Left renal cortex interstitium (tissue), 4 donors: ENCODE results near the gene MYO1C. TPM values are rescaled to one million over a fixed set of nuclear protein-coding genes. Genes with fewer than 3 reads are reported as not detected.

Experiments
- DNase-seq, 4 donors: peaks; one replicate each; pipeline ENCODE4 v3.0.0-alpha.2; 2013; ENCODE audit warnings: low read depth in 4 of 4, low spot score in 2 of 4, missing footprints in 1 of 4
- polyA plus RNA-seq, 4 donors: library from polyadenylated mRNA; unstranded; fragments of 120-200 nt; gene quantifications; one replicate each; pipeline ENCODE4 v1.2.1, GENCODE V29; 2013; ENCODE audit not compliant: insufficient read length in 4 of 4

The MYO1C gene
- polyA plus RNA-seq, 4 donors = 71.1 to 88.7 (median 78.6) TPM

DNA sequence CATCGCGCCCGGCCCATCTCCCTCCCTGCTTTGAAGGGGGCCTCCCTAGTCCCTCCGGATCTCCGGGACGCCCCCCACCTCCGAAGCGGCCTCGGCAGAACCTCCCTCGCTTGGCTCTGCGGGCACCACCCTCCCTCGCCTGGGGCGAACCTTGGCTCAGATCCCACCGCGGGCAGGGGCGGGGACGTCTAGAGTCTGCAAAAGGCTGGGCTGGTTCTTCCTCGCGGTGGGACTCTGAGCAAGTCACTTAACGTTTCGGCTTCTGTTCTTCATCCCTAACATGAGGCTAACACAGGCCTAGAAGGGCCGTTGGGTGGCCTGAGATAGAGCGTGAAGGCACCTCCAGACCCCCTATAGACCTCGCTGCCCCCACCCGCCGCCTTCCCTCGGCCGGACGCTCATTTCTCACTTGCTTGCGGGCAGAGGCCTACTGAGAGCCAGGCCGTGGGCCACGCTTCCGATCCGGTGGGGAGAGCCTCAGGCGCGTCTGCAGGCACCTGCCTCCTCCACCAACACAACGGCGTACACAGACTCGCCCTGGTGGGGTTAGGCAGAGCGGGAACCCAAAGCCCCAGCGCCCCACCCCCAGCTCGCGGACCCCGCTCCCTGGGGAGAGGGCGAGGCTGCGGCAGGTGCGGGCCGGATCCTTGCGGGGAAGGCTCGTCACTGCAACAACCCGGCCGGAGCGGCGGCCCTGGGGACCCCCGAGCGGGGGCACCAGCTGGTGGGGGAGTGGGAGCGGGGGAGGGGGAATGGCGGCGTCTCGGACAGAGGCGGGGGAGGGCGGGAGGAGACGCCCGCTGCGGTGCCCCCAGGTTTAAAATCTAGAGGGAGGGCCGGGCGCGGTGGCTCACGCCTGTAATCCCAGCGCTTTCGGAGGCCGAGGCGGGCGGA lies 5.4 kb downstream of the MYO1C start:
- DNase-seq = no peak

DNA sequence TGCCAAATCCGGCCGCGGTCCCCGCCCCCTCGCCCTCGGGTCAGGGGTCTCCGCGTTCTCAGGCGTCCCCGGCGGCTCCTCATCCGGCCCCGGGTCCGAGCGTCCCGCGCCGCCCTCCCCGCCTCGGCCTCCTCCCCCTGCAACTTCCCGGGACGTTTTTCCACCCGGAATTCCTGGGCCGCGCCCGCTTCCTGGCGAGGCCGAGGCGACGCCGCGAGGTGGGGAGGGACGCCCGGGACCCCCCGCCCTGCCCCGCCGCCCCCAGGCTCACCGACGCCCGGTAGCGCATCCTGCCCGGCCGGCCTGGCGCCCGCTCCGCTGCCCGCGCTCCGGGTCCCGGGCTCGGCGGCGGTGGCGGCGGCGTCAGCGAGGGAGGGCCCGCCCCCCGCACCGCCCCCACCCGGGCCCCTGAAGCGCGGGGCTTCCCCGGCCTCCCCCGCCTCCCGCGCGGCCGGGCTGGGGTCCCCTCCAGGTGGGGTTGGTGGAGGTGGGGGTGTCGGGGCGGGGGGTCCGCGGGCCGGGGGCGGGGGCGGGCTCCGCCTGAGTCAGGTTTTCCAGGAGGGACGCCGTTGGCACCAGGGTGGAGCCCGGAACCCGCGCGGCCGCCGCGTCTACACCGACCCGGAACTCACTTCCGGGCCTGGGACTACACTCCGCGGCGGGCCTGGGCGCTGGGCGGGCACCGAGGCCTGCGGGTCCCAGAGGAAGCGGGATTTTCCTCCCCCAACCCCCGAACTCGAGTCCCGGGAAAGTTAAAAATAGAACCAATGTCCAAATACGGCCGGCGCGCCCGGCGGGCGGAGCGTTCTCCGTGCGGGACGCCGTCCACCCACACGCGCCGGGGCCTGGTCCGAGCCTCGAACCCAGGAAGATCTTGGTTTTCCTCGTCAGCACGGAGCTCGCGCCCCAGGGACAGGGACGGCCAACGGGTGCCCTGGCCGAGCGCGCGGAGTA lies 6.8 kb downstream of the MYO1C start:
- DNase-seq = no peak

DNA sequence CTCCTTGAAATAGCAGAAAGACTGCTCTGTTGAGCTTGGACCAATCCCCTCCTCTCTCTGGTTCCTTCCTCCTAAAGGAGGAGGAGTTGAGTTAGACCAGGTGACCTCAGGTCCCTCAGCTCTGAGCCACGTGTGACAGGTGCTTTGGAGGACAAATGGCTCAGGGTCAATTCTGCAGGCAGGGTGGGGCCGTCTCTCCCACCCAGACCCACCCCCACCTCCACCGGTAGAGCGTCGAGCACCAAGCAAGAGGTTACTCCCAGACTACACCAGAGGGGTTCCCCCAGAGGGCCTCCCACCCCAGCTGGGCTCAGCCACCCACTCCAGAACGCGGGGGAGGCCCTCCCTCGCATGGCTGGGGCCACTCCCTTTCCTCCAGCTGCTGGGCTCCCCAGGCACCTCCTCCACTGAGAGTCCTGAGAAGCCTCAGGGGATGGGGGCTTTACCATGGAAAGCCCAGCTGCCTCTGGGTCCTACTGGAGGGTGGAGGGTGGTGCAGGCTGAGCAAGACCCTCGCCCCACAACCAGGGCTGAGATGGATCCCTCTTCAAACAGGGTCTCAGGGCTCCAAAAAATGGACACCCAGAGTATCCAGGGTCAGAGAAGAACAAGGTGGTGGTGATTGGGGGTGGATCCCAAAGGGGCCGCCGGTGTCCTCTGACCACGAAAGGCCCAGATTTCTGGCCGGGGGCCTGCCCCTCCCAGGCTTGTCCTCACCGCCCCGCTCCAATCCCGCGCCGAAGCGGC lies 7.6 kb downstream of the MYO1C start:
- DNase-seq = no peak

DNA sequence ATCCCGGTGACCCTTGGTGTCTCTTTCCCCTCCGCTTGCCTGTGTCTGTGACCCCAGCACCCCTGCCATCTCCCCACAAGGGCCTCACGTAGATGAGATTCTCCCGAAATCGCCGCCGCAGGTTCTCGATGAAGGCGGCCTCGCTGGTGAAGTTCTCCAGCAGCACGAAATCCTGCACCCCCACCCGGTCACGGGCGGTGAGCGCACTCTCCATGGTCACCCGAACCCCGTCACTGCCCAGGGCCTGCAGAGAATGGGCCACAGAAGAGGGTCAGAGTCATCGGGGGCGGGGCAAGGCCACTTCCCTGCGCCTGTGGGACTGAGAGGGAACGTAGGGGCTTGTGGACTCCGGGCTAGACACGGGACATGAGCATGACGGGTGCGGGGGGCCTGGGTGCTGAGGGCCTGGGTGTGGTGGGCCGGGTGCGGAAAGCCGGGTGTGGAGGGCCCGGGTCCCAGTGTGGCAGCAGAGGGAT lies 8.4 kb downstream of the MYO1C start:
- no peak for DNase-seq

DNA sequence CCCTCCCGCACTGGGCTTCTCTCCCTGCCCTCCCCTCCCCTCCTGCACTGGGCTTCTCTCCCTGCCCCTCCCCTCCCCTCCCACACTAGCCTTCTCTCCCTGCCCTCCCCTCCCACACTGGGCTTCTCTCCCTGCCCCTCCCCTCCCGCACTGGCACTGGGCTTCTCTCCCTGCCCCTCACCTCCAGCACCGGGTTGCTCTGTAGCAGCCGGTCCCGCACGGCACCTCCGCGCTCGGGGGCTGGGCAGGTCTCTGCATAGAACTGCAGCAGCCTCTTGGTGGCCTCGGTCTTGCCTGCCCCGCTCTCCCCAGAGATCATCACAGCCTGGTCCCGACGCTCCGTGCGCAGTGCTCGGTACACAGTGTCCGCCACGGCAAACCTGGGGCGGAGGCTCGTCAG lies 9.8 kb downstream of the MYO1C start:
- no peak for DNase-seq

DNA sequence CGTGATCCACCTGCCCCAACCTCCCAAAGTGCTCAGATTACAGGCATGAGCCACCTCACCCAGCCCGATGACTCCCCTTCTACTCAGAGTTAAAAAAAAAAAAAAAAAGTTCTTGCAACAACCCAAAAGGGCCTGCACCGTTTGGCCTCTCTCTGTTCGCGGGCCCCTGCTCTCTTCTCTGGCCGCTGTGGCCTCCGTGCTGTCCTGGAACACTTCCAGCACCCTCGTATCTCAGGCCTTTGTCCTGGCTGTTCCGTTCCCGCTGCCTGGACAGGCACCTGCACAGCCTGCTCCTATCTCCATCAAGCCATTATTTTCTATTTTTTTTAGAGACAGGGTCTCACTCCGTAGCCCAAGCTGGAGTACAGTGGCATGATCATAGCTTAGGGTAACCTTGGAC lies 10.8 kb downstream of the MYO1C start:
- no peak for DNase-seq

DNA sequence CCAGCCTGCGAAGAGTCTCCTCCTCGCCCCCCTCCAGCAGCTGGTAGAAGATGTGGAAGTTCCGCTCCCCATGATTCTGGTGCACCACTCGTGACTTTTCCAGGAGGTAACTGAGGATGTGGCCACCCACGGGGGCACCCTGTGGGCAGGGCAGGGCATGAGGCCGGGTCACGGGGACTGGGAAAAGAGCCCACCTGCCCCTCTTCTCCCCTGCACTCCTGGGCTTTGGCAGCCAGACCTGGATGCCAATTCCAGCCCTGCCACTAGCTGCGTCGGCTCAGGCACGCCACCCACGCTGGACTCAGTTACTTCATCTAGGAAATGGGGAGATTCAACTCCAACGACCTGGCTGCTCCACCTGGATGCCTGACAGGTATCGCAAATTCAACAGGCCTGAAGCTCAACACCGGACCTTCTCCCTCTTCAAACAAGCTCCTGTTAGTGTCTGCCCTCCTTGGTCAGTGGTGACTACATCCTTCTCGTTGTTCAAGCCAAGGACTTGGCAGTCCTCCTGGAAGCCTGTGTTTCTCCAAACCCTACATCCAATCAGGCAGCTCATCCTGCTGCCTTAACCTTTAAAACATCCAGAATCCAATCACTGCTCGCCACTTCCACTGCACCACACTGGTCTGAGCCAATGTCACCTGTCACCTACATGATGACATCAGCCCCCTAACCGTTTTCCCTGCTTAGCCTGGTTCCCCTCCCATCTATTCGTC lies 11.6 kb downstream of the MYO1C start:
- DNase-seq = no peak

DNA sequence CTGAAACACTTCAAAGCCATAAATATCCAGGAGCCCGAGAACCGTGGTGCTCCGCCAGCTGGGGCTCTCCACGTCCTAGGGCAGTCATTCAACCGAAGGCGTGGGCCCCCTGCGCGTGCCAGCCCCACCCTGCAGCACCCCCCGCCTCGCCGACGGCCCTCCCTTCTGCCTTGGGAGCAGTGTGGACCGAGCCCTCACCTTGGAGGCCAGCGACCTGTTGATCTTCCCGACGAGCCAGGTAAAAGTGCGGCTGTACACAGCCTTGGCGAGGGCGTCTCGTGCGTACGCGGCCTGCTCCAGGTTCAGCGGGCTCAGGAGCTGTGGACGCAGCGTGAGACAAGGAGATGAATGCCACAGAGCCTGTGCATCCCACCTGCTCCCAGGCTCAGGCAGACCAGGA lies 14.1 kb downstream of the MYO1C start:
- no peak for DNase-seq

DNA sequence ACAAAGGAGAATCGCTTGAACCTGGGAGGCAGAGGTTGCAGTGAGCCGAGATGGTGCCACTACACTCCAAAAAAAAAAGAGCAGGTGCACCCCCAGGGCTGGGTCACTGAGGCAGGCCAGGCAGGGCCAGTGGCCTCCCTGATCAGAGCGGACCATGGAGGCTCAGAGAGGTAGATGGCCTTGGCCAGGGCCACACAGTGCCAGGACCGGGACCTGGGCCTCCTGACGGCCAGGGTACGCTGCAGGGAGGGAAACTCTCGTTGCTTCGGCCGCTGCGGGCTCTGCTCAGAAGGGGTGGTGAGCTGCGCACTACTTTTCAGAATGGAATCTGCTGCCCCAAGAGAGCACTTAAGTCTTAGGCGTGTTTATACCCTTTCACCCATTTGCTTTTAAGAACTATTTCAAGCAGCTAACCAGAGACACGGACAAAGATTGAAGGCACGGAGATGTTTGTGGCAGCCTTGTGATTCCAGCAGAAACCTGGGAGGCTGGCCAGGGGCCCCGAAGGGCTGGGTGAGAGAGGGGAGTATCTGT lies 17.1 kb downstream of the MYO1C start:
- DNase-seq = no peak

DNA sequence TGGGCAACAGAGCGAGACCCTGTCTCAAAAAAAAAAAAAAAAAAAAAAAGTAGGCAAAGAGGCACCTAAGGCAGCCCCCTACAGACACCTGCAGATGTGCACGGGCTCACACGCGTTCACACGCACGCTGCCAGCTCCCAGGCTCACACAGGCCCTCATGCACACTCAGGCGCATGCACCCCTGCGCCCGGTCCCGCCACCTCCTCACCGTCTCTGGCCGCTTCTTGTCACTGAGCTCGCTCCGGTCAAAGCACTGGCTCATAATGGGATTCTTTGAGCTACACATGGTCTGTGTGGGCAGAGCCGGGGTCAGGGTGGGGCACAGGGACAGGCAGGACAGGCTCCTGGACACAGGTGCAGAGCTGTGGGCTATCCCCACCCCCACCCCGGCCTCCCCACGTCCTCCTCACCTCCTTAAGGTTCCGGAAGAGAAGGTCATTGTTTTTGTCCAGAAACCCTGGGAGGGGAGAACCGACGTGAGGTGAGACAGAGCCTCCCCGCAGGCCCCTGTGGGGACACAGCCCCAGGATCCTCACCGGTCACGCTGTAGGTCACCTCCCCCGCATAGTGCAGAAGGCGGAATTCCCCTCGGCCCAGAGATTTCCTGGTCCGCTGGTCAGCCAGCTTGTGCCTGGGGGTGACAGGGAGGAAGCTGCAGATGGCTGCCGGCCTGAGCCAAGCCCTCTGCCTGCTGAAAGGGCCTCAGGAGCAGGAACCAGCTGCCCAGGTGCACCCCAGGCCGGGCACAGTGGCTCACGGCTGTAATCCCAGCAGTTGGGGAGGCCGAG lies 17.9 kb downstream of the MYO1C start:
- DNase-seq = no peak

DNA sequence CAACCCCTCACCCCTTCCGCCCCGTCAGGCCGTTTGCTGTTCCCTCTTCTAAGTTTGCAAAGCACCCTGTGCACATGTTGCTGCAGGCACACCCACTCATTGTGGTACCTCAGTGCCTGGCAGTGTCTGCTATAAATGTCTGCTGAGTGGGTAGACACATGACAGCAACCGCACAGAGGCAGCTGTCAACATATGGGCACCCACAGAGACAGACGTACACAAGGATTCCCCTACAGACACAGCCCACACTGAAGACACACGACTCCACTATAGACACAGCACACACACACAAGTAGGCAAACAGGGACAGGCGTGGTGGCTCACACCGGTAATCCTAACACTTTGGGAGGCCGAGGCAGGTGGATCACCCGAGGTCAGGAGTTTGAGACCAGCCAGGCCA lies 18.6 kb downstream of the MYO1C start:
- DNase-seq = no peak

DNA sequence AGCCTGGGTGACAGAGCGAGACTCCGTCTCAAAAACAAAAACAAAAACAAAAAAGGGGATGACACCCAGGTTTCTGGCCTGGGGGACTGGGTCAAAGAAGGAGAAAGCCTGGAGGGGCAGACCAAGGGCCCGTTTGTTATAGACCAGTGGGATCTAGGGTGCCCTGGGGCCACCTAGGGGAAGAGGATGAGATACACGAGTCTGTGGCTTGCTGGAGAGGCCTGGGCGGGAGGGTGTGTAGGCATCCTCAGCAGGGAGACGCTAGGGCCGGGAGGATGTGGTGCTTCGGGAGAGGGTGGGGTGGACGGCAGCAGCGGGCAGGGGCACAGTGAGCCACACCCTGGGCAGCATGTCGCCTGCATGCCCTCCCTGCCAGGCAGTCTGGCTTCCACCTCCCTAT lies 19.3 kb downstream of the MYO1C start:
- no peak for DNase-seq

DNA sequence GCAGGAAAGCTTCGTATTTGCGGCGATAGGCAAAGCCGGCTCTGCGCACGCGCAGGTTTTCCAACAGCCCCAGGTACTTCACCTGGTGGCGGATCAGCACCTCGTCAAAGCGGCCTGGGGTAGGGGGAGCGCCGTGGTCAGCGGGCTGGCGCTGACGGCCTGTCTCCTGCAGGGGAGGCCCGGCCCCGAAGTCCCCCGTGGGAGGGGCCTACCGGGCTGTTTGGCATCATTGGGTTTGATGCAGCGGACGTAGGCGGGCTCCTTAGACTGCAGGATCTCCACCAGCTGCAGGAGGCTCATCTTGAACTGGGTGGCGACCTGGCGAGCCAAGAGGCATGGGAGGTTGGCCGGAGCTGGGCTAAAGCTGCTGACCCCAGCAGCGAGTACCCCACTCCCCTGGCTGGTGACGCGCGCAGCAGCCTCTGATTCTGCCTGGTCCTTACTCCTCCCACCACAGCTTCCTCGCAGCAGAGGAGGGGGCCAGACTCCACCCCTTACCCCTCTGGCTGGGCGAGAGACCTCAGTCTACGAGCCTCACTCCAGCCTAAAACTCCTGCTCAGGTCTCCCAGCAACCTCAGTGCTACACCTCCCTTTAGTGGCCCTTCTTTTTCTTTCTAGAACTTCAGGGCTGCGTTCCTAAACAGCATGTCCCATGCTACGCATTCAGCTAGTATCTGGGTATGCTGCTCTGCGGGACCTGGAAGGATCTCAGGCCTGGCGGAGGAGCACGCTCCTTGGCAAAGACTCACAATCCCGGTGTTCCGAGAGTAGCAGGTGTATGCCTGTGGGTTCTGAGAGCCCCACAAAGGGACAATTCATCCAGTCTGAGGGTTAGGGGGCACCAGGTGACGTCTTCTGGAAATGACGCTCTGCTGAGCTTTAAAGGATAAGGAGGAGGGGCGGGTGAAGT lies 20.3 kb downstream of the MYO1C start:
- no peak for DNase-seq

DNA sequence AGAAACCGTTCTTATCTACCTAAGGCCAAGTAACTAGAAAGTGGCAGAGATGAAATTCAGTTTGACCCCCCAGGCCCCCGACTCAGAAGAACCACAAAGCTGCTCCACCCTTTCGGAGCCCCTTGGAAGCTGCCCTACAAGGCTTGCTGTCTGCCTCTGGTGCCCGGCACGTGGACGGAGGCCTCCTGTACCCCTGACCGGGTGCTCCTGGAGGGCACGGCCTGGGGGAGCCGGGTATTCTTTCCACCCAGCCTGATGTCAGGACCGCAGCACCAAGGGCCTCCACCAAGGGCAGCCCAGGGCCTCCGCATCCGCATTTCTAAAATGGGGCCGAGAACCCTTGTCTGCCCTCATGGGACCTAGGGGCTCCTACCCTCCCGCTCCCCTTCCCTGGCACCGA lies 21.0 kb downstream of the MYO1C start:
- no peak for DNase-seq

DNA sequence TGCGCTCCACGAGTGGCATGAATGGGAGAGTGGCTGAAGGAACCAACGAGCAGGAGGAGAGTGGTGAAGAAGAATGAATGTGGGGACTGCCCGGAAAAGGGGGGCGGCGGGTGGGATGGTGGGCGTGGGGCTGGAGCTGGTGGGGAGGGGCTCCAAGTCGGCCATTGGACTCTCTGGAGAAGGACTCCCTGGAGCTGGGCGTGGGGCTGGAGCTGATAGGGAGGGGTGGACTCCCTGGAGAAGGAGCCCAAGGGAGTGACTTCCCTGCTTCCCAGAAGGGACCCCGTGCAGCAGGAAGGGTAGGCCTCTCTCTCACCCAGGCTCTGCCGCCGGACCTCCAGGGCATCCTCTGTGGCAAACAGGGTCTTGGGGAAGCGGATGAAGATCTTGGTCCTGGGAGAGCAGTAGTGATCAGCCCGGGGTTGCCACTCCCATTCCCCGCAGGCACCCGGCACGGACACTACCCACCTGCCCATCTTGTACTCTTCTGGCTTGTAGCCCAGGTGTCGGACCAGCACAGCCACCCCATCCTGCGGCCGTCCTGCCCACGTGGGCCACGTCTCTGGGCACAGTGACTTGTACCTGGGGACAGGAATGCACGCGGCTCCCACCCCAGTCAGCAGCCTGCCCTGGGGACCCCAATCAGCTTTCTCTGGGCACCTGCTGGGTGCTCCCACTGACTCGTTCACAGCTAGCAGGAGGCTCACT lies 21.6 kb downstream of the MYO1C start:
- no peak for DNase-seq

DNA sequence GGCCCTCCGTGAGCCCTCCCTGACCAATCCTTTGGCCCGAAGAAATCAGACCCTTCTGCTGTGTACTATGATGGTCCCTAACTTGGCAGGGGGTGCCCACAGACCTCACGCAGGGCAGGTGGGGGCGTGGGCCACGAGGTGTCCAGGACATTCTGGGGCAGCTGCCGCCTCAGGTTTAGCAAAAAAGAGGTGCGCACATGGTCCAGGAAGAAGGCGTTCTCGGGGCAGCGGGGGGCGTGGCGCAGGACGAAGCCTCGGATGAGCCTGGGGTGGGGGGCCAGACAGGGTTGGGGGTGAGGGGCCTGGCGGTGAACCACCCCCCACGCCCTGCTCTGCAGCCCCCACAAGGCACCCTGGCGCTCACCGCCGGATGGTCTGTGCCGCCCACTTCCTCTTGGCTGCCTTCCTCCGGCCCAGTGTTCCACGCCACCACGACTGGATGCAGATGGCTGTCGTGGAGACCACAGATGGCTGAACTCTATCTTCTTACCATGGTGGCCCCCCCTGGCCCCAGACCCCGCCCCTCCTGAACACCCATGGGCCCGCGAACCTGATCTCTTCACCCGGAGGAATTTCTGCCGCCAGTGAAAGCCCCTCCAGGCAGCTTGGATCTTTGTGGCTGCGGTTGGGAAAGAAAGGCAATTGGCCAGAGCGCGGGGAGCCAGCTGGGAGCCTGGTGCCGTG lies 22.3 kb downstream of the MYO1C start:
- DNase-seq = no peak
